HEK293 (cell line): Measurements from ENCODE around the gene BORCS6.
A peak's percentile ranks its signal among the peaks of the same experiment; 100 is the strongest.

Experiments
- HOXC10 ChIP-seq: sonication (generic); formaldehyde crosslinking; IDR thresholded peaks from 2 replicates; pipeline ENCODE4 v1.8.1; 2023; ENCODE audit warnings: mild to moderate bottlenecking, missing genetic modification reagents
- KLF16 ChIP-seq: fragments of 450-650 bp; formaldehyde crosslinking; IDR thresholded peaks from 2 replicates; pipeline ENCODE4 v1.5.1; 2017; ENCODE audit warnings: missing biosample characterization, missing genetic modification characterization
- OSR2 ChIP-seq: fragments of 450-650 bp; formaldehyde crosslinking; IDR thresholded peaks from 2 replicates; pipeline ENCODE4 v1.5.1; 2016; ENCODE audit warnings: missing biosample characterization, missing genetic modification characterization
- OVOL3 ChIP-seq: fragments of 450-650 bp; formaldehyde crosslinking; IDR thresholded peaks from 2 replicates; pipeline ENCODE4 v1.5.1; 2016; ENCODE audit warnings: missing biosample characterization, missing genetic modification characterization
- SALL2 ChIP-seq: fragments of 450-650 bp; formaldehyde crosslinking; IDR thresholded peaks from 2 replicates; pipeline ENCODE4 v1.5.0; 2017; ENCODE audit warnings: missing biosample characterization, mild to moderate bottlenecking, missing genetic modification characterization, borderline replicate concordance
- SCRT2 ChIP-seq: fragments of 450-650 bp; formaldehyde crosslinking; IDR thresholded peaks from 2 replicates; pipeline ENCODE4 v1.5.1; 2016; ENCODE audit warnings: missing biosample characterization, missing genetic modification characterization
- TRIM28 ChIP-seq: IDR thresholded peaks from 2 replicates; pipeline ENCODE4 v1.6.1; 2011; ENCODE audit warnings: low read length, control low read depth, borderline replicate concordance
- WT1 ChIP-seq: fragments of 450-650 bp; formaldehyde crosslinking; IDR thresholded peaks from 2 replicates; pipeline ENCODE4 v1.5.1; 2016; ENCODE audit warnings: missing biosample characterization, missing genetic modification characterization
- ZFP69B ChIP-seq: fragments of 450-650 bp; formaldehyde crosslinking; IDR thresholded peaks from 2 replicates; pipeline ENCODE4 v1.5.1; 2016; ENCODE audit warnings: missing biosample characterization, missing genetic modification characterization
- ZIC2 ChIP-seq: fragments of 450-650 bp; formaldehyde crosslinking; IDR thresholded peaks from 2 replicates; pipeline ENCODE4 v1.5.1; 2016; ENCODE audit warnings: missing biosample characterization, missing genetic modification characterization
- ZNF184 ChIP-seq: fragments of 450-650 bp; IDR thresholded peaks from 2 replicates; pipeline ENCODE4 v1.5.1; 2018; ENCODE audit warnings: missing biosample characterization, mild to moderate bottlenecking, missing genetic modification characterization
- ZNF302 ChIP-seq: fragments of 450-650 bp; formaldehyde crosslinking; IDR thresholded peaks from 2 replicates; pipeline ENCODE4 v1.5.1; 2016; ENCODE audit warnings: missing biosample characterization, missing genetic modification characterization, low read depth
- ZNF37A ChIP-seq: fragments of 450-650 bp; IDR thresholded peaks from 2 replicates; pipeline ENCODE4 v1.5.1; 2018; ENCODE audit warnings: missing biosample characterization, missing genetic modification characterization
- ZNF530 ChIP-seq: fragments of 450-650 bp; formaldehyde crosslinking; IDR thresholded peaks from 2 replicates; pipeline ENCODE4 v1.5.1; 2016; ENCODE audit warnings: low read depth, missing biosample characterization, missing genetic modification characterization
- ZNF623 ChIP-seq: fragments of 450-650 bp; formaldehyde crosslinking; IDR thresholded peaks from 2 replicates; pipeline ENCODE4 v1.5.1; 2016; ENCODE audit warnings: missing biosample characterization, missing genetic modification characterization
- ZNF624 ChIP-seq: fragments of 450-650 bp; formaldehyde crosslinking; IDR thresholded peaks from 2 replicates; pipeline ENCODE4 v1.5.1; 2017; ENCODE audit warnings: missing biosample characterization, missing genetic modification characterization
- ZNF626 ChIP-seq: fragments of 450-650 bp; sonication (Bioruptor Pico); formaldehyde crosslinking; IDR thresholded peaks from 2 replicates; pipeline ENCODE4 v1.5.1; 2018; ENCODE audit warnings: missing biosample characterization, missing genetic modification characterization, inconsistent platforms
- ZNF768 ChIP-seq: fragments of 450-650 bp; formaldehyde crosslinking; IDR thresholded peaks from 2 replicates; pipeline ENCODE4 v1.5.1; 2018; ENCODE audit warnings: missing biosample characterization, mild to moderate bottlenecking, missing genetic modification characterization
- ZNF791 ChIP-seq: fragments of 450-650 bp; formaldehyde crosslinking; IDR thresholded peaks from 2 replicates; pipeline ENCODE4 v1.5.1; 2016; ENCODE audit warnings: missing biosample characterization, missing genetic modification characterization
- ZNF843 ChIP-seq: fragments of 450-650 bp; formaldehyde crosslinking; IDR thresholded peaks from 2 replicates; pipeline ENCODE4 v1.5.1; 2016; ENCODE audit warnings: missing biosample characterization, missing genetic modification characterization
- TF ChIP-seq, protein P1 (sequence below): fragments of 450-650 bp; formaldehyde crosslinking; IDR thresholded peaks from 2 replicates; pipeline ENCODE4 v1.5.1; 2016; ENCODE audit warnings: missing biosample characterization, missing genetic modification characterization
- TF ChIP-seq, protein P2 (sequence below): fragments of 450-650 bp; formaldehyde crosslinking; IDR thresholded peaks from 2 replicates; pipeline ENCODE4 v1.5.1; 2017; ENCODE audit warnings: missing biosample characterization, missing genetic modification characterization
- TF ChIP-seq, protein P3 (sequence below): fragments of 450-650 bp; formaldehyde crosslinking; IDR thresholded peaks from 2 replicates; pipeline ENCODE4 v1.5.1; 2017; ENCODE audit warnings: missing biosample characterization, missing genetic modification characterization
- TF ChIP-seq, protein P4 (sequence below): fragments of 450-650 bp; formaldehyde crosslinking; conservative IDR thresholded peaks from 2 replicates; pipeline ENCODE4 v1.5.1; 2016; ENCODE audit warnings: low read depth, missing biosample characterization, missing genetic modification characterization
- TF ChIP-seq, protein P5 (sequence below): fragments of 450-650 bp; formaldehyde crosslinking; IDR thresholded peaks from 2 replicates; pipeline ENCODE4 v1.5.1; 2016; ENCODE audit warnings: missing biosample characterization, missing genetic modification characterization
- TF ChIP-seq, protein P6 (sequence below): fragments of 450-650 bp; formaldehyde crosslinking; IDR thresholded peaks from 2 replicates; pipeline ENCODE4 v1.5.1; 2016; ENCODE audit warnings: missing biosample characterization, missing genetic modification characterization

Gene BORCS6

DNA sequence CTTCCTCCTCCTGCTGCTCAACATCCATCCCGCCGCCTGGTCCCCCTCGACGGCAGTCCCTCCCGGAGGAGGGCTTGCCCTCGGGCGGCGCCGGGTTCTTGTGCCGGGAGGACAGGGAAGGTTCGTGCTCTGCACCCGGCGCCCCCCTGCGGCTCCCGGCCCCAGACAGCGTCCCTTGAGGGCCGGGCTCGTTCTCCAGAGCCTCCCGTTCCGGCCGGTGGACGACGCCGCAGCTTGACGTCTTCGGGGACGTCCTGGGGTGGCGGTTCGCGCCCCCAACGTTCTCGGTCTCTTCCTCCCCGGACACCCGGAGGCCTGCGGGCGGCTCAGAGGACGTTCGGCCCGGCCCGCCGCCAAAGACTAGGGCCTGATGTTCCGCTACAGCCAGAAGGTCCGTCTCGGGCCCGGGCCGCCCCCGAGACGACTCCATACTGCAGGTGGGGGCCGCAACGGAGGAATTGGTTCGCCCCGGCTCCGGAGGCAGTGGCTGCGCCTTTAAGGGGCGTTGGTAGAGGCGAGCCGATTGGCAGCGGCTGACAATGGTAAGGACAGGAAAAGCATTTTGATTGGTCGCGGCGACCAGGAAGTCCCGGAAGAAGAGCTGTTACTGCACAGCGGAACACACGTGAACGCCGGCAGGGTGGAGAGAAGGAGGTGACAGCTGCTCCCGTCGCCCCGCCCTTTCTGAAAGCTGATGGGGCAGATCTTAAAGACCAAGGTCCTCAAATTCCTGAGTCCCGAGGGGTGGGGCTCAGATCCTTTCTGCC, at the start of gene BORCS6 (continued):
- TF ChIP-seq ZNF768 (tag by site-specific recombination) (no peak), KLF16 (tag by site-specific recombination) (peak; percentile 43; the same call in 1 of the 2 replicates), SALL2 (tag by site-specific recombination) (no peak), ZNF37A (tag by site-specific recombination) (no peak), ZNF791 (tag by site-specific recombination) (no peak), TRIM28 (no peak), ZNF843 (tag by site-specific recombination) (no peak), ZNF623 (tag by site-specific recombination) (no peak), ZFP69B (tag by site-specific recombination) (peak; percentile 65; the same call in 1 of the 2 replicates), HOXC10 (no peak), ZIC2 (tag by site-specific recombination) (peak; percentile 63), OSR2 (tag by site-specific recombination) (no peak), ZNF302 (no peak), ZNF184 (tag by site-specific recombination) (no peak), ZNF624 (tag by site-specific recombination) (no peak), SCRT2 (tag by site-specific recombination) (no peak), WT1 (tag by site-specific recombination) (peak; percentile 69), ZNF530 (tag by site-specific recombination) (no peak), ZNF626 (no peak), OVOL3 (tag by site-specific recombination) (no peak)
- TF ChIP-seq, protein P1, sequence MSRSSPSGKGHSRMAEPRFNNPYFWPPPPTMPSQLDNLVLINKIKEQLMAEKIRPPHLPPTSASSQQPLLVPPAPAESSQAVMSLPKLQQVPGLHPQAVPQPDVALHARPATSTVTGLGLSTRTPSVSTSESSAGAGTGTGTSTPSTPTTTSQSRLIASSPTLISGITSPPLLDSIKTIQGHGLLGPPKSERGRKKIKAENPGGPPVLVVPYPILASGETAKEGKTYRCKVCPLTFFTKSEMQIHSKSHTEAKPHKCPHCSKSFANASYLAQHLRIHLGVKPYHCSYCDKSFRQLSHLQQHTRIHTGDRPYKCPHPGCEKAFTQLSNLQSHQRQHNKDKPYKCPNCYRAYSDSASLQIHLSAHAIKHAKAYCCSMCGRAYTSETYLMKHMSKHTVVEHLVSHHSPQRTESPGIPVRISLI (tag by site-specific recombination): no peak
- TF ChIP-seq, protein P2, sequence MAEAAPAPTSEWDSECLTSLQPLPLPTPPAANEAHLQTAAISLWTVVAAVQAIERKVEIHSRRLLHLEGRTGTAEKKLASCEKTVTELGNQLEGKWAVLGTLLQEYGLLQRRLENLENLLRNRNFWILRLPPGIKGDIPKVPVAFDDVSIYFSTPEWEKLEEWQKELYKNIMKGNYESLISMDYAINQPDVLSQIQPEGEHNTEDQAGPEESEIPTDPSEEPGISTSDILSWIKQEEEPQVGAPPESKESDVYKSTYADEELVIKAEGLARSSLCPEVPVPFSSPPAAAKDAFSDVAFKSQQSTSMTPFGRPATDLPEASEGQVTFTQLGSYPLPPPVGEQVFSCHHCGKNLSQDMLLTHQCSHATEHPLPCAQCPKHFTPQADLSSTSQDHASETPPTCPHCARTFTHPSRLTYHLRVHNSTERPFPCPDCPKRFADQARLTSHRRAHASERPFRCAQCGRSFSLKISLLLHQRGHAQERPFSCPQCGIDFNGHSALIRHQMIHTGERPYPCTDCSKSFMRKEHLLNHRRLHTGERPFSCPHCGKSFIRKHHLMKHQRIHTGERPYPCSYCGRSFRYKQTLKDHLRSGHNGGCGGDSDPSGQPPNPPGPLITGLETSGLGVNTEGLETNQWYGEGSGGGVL (tag by site-specific recombination): peak; percentile 94
- TF ChIP-seq, protein P3, sequence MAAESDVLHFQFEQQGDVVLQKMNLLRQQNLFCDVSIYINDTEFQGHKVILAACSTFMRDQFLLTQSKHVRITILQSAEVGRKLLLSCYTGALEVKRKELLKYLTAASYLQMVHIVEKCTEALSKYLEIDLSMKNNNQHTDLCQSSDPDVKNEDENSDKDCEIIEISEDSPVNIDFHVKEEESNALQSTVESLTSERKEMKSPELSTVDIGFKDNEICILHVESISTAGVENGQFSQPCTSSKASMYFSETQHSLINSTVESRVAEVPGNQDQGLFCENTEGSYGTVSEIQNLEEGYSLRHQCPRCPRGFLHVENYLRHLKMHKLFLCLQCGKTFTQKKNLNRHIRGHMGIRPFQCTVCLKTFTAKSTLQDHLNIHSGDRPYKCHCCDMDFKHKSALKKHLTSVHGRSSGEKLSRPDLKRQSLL (tag by site-specific recombination): no peak; the same call in 1 of the 2 replicates
- TF ChIP-seq, protein P4, sequence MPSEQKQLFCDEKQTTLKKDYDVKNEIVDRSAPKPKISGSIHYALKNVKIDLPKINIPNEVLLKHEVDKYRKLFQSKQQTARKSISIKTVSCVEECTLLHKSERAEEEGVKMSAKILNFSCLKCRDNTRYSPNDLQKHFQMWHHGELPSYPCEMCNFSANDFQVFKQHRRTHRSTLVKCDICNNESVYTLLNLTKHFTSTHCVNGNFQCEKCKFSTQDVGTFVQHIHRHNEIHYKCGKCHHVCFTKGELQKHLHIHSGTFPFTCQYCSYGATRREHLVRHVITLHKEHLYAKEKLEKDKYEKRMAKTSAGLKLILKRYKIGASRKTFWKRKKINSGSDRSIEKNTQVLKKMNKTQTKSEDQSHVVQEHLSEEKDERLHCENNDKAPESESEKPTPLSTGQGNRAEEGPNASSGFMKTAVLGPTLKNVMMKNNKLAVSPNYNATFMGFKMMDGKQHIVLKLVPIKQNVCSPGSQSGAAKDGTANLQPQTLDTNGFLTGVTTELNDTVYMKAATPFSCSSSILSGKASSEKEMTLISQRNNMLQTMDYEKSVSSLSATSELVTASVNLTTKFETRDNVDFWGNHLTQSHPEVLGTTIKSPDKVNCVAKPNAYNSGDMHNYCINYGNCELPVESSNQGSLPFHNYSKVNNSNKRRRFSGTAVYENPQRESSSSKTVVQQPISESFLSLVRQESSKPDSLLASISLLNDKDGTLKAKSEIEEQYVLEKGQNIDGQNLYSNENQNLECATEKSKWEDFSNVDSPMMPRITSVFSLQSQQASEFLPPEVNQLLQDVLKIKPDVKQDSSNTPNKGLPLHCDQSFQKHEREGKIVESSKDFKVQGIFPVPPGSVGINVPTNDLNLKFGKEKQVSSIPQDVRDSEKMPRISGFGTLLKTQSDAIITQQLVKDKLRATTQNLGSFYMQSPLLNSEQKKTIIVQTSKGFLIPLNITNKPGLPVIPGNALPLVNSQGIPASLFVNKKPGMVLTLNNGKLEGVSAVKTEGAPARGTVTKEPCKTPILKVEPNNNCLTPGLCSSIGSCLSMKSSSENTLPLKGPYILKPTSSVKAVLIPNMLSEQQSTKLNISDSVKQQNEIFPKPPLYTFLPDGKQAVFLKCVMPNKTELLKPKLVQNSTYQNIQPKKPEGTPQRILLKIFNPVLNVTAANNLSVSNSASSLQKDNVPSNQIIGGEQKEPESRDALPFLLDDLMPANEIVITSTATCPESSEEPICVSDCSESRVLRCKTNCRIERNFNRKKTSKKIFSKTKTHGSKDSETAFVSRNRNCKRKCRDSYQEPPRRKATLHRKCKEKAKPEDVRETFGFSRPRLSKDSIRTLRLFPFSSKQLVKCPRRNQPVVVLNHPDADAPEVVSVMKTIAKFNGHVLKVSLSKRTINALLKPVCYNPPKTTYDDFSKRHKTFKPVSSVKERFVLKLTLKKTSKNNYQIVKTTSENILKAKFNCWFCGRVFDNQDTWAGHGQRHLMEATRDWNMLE: peak; percentile 37; the same call in 1 of the 2 replicates
- TF ChIP-seq, protein P5, sequence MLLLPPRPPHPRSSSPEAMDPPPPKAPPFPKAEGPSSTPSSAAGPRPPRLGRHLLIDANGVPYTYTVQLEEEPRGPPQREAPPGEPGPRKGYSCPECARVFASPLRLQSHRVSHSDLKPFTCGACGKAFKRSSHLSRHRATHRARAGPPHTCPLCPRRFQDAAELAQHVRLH (tag by site-specific recombination): no peak
- TF ChIP-seq, protein P6, sequence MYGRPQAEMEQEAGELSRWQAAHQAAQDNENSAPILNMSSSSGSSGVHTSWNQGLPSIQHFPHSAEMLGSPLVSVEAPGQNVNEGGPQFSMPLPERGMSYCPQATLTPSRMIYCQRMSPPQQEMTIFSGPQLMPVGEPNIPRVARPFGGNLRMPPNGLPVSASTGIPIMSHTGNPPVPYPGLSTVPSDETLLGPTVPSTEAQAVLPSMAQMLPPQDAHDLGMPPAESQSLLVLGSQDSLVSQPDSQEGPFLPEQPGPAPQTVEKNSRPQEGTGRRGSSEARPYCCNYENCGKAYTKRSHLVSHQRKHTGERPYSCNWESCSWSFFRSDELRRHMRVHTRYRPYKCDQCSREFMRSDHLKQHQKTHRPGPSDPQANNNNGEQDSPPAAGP (tag by site-specific recombination): peak; percentile 85
